Kidney capillary endothelial cell (primary cell): Measurements from ENCODE around the gene EXOC7.

Experiments
- DNase-seq: peaks from one replicate; pipeline ENCODE4 v3.0.0-alpha.2; 2018; ENCODE audit warnings: low spot score

The EXOC7 gene

GRCh38 chr17:76103274-76104139, at the start of gene EXOC7:
TSS of gene EXOC7 (minus strand) at chr17:76103787. CDS start at chr17:76103692, 95 bp downstream.
- DNase-seq, result peak; percentile 92

GRCh38 chr17:76153202-76153601, 49.6 kb upstream of the EXOC7 start:
- DNase-seq, result no peak

GRCh38 chr17:76152591-76152990, 49.0 kb upstream of the EXOC7 start:
- DNase-seq, result no peak

GRCh38 chr17:76151896-76152454, 48.4 kb upstream of the EXOC7 start:
- DNase-seq, result no peak

- no peak for DNase-seq
Measured at GRCh38 chr17:76150712-76151622, 47.4 kb upstream of the EXOC7 start.

- DNase-seq, result no peak
Measured at GRCh38 chr17:76149214-76149613, 45.6 kb upstream of the EXOC7 start.

- no peak for DNase-seq
Measured at GRCh38 chr17:76148015-76148326, 44.4 kb upstream of the EXOC7 start.

- DNase-seq, result no peak
Measured at GRCh38 chr17:76147211-76148014, 43.8 kb upstream of the EXOC7 start.

GRCh38 chr17:76146053-76146851, 42.7 kb upstream of the EXOC7 start:
- no peak for DNase-seq

GRCh38 chr17:76145231-76146052, 41.9 kb upstream of the EXOC7 start:
- DNase-seq, result peak; percentile 45

- DNase-seq, result no peak
Measured at GRCh38 chr17:76142585-76143041, 39.0 kb upstream of the EXOC7 start.

GRCh38 chr17:76142039-76142584, 38.5 kb upstream of the EXOC7 start:
- DNase-seq, result no peak

- DNase-seq, result peak; percentile 70
Measured at GRCh38 chr17:76141212-76142038, 37.8 kb upstream of the EXOC7 start, which contains the start of gene FOXJ1. TSS of gene FOXJ1 (minus strand) at chr17:76141245. CDS start at chr17:76140395, 850 bp downstream.

GRCh38 chr17:76140661-76141211, 37.1 kb upstream of the EXOC7 start:
- no peak for DNase-seq

GRCh38 chr17:76139801-76140660, 36.4 kb upstream of the EXOC7 start:
- no peak for DNase-seq

- DNase-seq, result no peak
Measured at GRCh38 chr17:76138896-76139752, 35.5 kb upstream of the EXOC7 start.
